Thyroid gland (tissue), 4 donors: ENCODE results near the gene CYP11A1.

ENCODE experiments used
- CTCF ChIP-seq, 6 experiments: fragments of 200-600 bp in 3 of 6; fragments of 450-650 bp in 3 of 6; sonication (generic) in 3 of 6; IDR thresholded peaks; one replicate each; pipeline ENCODE4 v1.5.1; 2016 to 2019; ENCODE audit warnings: antibody characterized with exemption in 6 of 6, mild to moderate bottlenecking in 2 of 6, inconsistent platforms in 1 of 6, moderate library complexity in 1 of 6
- POLR2A ChIP-seq, 2 donors: fragments of 450-650 bp; IDR thresholded peaks; one replicate each; pipeline ENCODE4 v1.6.1; 2017; ENCODE audit warnings: antibody characterized with exemption in 2 of 2, mild to moderate bottlenecking in 2 of 2, moderate library complexity in 1 of 2

GRCh38 chr15:74340150-74340549 is 27.3 kb downstream of the CYP11A1 start:
- TF ChIP-seq CTCF (IDR thresholded peaks at IDR 0.05) (no peak), POLR2A (IDR thresholded peaks at IDR 0.05) (no peak)
